Caco-2 (cell line): ENCODE measurements around the gene TAF11L13. TPM values are rescaled to one million over a fixed set of nuclear protein-coding genes. Genes with fewer than 3 reads are reported as not detected.

Experiments
- BruUV-seq: library from RNA; stranded (reverse); fragments of 400-500 nt; replicated peaks from 2 replicates; lab custom pipeline; 2021; lab: Mats Ljungman, UMichigan
- CTCF ChIA-PET: fragments of 300-600 bp; sonication (Branson Sonifier 250); formaldehyde crosslinking; loops from one replicate; lab custom pipeline; 2022; ENCODE audit warnings: antibody characterized with exemption; lab: Charles Lee
- POLR2A ChIA-PET: fragments of 300-600 bp; sonication (Branson Sonifier 250); formaldehyde crosslinking; loops from one replicate; lab custom pipeline; 2022; ENCODE audit warnings: antibody characterized with exemption; lab: Charles Lee
- DNase-seq, 2 experiments: peaks; one replicate each; pipeline versions ENCODE4 v3.0.0 to v3.0.0-alpha.2; 2020 to 2022
- H3K27me3 ChIP-seq: replicated peaks from 2 replicates; pipeline ENCODE4 v1.6.0; 2011; ENCODE audit warnings: low read length; ENCODE audit not compliant: control insufficient read depth, insufficient read depth
- H3K36me3 ChIP-seq: 2 replicates; pipeline ENCODE4 v1.5.1; 2011; ENCODE audit warnings: low read length; ENCODE audit not compliant: control insufficient read depth, insufficient read depth
- H3K4me1 ChIP-seq: fragments of 250-450 bp; sonication (Bioruptor Pico); 2 replicates; pipeline ENCODE4 v1.5.1; 2020; ENCODE audit warnings: mild to moderate bottlenecking
- H3K4me3 ChIP-seq: 2 replicates; pipeline ENCODE4 v1.5.1; 2011; ENCODE audit warnings: low read depth, mild to moderate bottlenecking, control low read depth, low read length
- H3K9me3 ChIP-seq: fragments of 250-450 bp; sonication (Bioruptor Pico); 2 replicates; pipeline ENCODE4 v1.5.1; 2020; ENCODE audit warnings: mild to moderate bottlenecking, moderate library complexity
- H3K27ac Mint-ChIP-seq: one replicate; pipeline ENCODE4 v1.8.0; 2022; ENCODE audit warnings: mixed read lengths; ENCODE audit not compliant: unreplicated experiment
- H3K27me3 Mint-ChIP-seq: one replicate; pipeline ENCODE4 v1.8.0; 2022; ENCODE audit warnings: mixed read lengths; ENCODE audit not compliant: insufficient read depth, unreplicated experiment
- H3K36me3 Mint-ChIP-seq: one replicate; pipeline ENCODE4 v1.8.0; 2022; ENCODE audit warnings: mild to moderate bottlenecking, mixed read lengths; ENCODE audit not compliant: insufficient read depth, unreplicated experiment
- H3K4me1 Mint-ChIP-seq: one replicate; pipeline ENCODE4 v1.8.0; 2022; ENCODE audit warnings: low read depth, mixed read lengths; ENCODE audit not compliant: unreplicated experiment
- H3K4me3 Mint-ChIP-seq: one replicate; pipeline ENCODE4 v1.8.0; 2022; ENCODE audit warnings: mild to moderate bottlenecking, moderate library complexity, mixed read lengths; ENCODE audit not compliant: unreplicated experiment
- H3K9me3 Mint-ChIP-seq: one replicate; pipeline ENCODE4 v1.8.0; 2022; ENCODE audit warnings: mixed read lengths; ENCODE audit not compliant: unreplicated experiment
- intact Hi-C: fragments of 100-400 bp; cut with micrococcal nuclease; formaldehyde crosslinking; loops from one replicate; pipeline ENCODE4 v1.10.0; 2022; ENCODE audit not compliant: unreplicated experiment
- total RNA-seq: library from RNA; stranded (reverse); gene quantifications from 2 replicates; pipeline ENCODE4 v1.2.3, GENCODE V29; 2022
- TF ChIP-seq, protein P1 (sequence below), 2 experiments: fragments of 200-600 bp in 1 of 2; IDR thresholded peaks; 1 replicate in 1 of 2; 2 replicates in 1 of 2; pipeline versions ENCODE4 v1.5.1 to v1.8.0; 2011 to 2022; ENCODE audit warnings: antibody characterized with exemption in 1 of 2, control low read depth in 1 of 2, inconsistent platforms in 1 of 2, low read depth in 1 of 2, low read length in 1 of 2, mild to moderate bottlenecking in 1 of 2, moderate library complexity in 1 of 2; ENCODE audit not compliant: insufficient read depth in 1 of 2, severe bottlenecking in 1 of 2, unreplicated experiment in 1 of 2

TAF11L13 gene
- total RNA-seq, 1 experiment from 2014 or later, result not detected

DNA sequence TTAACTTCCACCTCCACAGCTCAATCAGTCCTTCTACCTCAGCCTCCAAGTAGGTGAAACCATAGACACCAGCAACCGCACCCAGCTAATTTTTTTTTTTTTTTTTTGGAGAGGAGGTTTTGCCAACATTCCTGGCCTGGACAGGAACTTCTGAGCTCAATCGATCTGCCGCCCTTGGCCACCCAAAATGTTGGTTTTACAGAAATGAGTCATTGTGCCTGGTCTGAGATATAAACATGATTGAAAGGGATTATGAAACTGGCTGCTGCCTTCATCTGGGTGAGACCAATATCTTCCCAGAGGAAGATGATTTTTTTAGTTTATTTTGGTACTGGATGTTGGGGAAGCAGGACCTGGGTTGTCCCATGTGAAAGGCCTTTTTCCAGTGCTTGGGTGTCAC, 12.5 kb upstream of the TAF11L13 start:
- TF ChIP-seq, protein P1, sequence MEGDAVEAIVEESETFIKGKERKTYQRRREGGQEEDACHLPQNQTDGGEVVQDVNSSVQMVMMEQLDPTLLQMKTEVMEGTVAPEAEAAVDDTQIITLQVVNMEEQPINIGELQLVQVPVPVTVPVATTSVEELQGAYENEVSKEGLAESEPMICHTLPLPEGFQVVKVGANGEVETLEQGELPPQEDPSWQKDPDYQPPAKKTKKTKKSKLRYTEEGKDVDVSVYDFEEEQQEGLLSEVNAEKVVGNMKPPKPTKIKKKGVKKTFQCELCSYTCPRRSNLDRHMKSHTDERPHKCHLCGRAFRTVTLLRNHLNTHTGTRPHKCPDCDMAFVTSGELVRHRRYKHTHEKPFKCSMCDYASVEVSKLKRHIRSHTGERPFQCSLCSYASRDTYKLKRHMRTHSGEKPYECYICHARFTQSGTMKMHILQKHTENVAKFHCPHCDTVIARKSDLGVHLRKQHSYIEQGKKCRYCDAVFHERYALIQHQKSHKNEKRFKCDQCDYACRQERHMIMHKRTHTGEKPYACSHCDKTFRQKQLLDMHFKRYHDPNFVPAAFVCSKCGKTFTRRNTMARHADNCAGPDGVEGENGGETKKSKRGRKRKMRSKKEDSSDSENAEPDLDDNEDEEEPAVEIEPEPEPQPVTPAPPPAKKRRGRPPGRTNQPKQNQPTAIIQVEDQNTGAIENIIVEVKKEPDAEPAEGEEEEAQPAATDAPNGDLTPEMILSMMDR (IDR thresholded peaks at IDR 0.05; ENCODE audit: insufficient read depth in 1 of 2, low read depth in 1 of 2, low read length in 1 of 2, severe bottlenecking in 1 of 2, unreplicated experiment in 1 of 2), result no peak
- intact Hi-C loops, result no loop called here
- Histone ChIP-seq H3K9me3 (no peaks in the 10 kb centered on the region), H3K36me3 (no peaks in the 10 kb centered on the region), H3K4me1 (no peaks in the 10 kb centered on the region), H3K27me3 (no peaks in the 10 kb centered on the region), H3K4me3 (no peak overlapping the region)
- no TSS peak for BruUV-seq
- DNase-seq, result no peak
- H3K36me3 Mint-ChIP-seq, result no peaks in the 10 kb centered on the region
- no peaks in the 10 kb centered on the region for H3K4me1 Mint-ChIP-seq
- POLR2A ChIA-PET, result no interaction called here
- no peaks in the 10 kb centered on the region for H3K27me3 Mint-ChIP-seq
- CTCF ChIA-PET, result interaction anchor here (0.6 kb wide), 1 partner anchor 1695 kb away, joined by 6 read pairs; no protein-coding TSS in a partner anchor
- H3K27ac Mint-ChIP-seq, result no peak overlapping the region
- no peak overlapping the region for H3K4me3 Mint-ChIP-seq
- no peaks in the 10 kb centered on the region for H3K9me3 Mint-ChIP-seq

DNA sequence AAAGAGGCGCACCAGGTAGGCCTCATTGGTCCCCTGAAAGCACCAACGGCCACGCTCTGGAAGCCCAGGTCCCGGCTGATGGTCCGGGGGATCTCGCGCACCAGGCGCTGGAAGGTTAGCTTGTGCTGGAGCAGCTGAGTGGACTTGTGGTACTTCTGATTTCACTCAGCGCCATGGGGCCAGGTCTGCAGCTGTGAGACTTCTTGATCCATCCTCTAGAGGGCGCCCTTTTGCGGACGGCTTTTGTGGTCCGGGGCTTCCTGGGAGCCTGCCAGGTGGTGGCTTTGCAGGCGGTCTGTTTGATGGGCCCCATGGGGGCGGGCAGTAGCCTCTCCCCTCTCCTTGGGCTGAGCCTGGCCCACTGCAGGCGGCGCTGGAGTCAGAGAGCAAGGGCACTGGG, 11.3 kb upstream of the TAF11L13 start:
- intact Hi-C loops, result no loop called here
- H3K4me1 ChIP-seq, result no peaks in the 10 kb centered on the region
- TF ChIP-seq, protein P1 (IDR thresholded peaks at IDR 0.05; ENCODE audit: insufficient read depth in 1 of 2, low read depth in 1 of 2, low read length in 1 of 2, severe bottlenecking in 1 of 2, unreplicated experiment in 1 of 2), result peak in 1 of 2 experiments; percentile 44
- no peak for DNase-seq
- Mint-ChIP-seq H3K36me3 (no peaks in the 10 kb centered on the region), H3K27me3 (no peaks in the 10 kb centered on the region), H3K4me3 (no peak overlapping the region), H3K4me1 (no peaks in the 10 kb centered on the region), H3K9me3 (no peaks in the 10 kb centered on the region), H3K27ac (no peak overlapping the region)
- POLR2A ChIA-PET, result no interaction called here
- no peak overlapping the region for H3K4me3 ChIP-seq
- CTCF ChIA-PET, result no interaction called here
- no TSS peak for BruUV-seq
- H3K9me3 ChIP-seq, result no peaks in the 10 kb centered on the region
- H3K27me3 ChIP-seq, result no peaks in the 10 kb centered on the region
- no peaks in the 10 kb centered on the region for H3K36me3 ChIP-seq

DNA sequence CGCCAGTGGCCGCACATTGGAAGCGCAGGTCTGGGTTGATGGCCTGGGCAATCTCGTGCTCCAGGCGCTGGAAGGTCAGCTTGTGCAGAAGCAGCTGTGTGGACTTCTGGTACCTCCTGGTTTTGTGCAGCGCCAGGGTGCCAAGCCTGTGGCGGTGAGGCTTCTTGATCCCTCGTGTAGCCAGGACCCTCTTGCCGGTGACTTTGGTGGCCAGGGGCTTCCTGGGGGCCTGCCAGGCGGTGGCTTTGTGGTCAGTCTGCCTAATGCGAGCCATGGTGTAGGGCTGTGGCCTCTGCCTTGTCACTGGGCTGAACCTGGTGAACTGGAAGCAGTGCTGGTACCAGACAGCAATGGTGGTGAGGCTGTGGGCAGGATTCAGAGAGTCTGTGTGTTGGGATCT, 6.2 kb upstream of the TAF11L13 start:
- Mint-ChIP-seq H3K27ac (no peak overlapping the region), H3K4me1 (no peaks in the 10 kb centered on the region), H3K36me3 (no peaks in the 10 kb centered on the region), H3K27me3 (no peaks in the 10 kb centered on the region), H3K4me3 (no peak overlapping the region), H3K9me3 (no peaks in the 10 kb centered on the region)
- Histone ChIP-seq H3K4me1 (no peaks in the 10 kb centered on the region), H3K27me3 (no peaks in the 10 kb centered on the region), H3K9me3 (no peaks in the 10 kb centered on the region), H3K36me3 (no peaks in the 10 kb centered on the region), H3K4me3 (no peak overlapping the region)
- DNase-seq, result no peak
- ChIA-PET CTCF (no interaction called here), POLR2A (no interaction called here)
- intact Hi-C loops, result no loop called here
- BruUV-seq, result no TSS peak
- TF ChIP-seq, protein P1 (IDR thresholded peaks at IDR 0.05; ENCODE audit: insufficient read depth in 1 of 2, low read depth in 1 of 2, low read length in 1 of 2, severe bottlenecking in 1 of 2, unreplicated experiment in 1 of 2), result no peak
